ENCODE data around the gene DHX36. TPM values are rescaled to one million over a fixed set of nuclear protein-coding genes. Genes with fewer than 3 reads are reported as not detected.

DHX36 gene
- total and polyA plus RNA-seq, 10 donors, result 27.4 to 106 (median 70.8) TPM

DNA sequence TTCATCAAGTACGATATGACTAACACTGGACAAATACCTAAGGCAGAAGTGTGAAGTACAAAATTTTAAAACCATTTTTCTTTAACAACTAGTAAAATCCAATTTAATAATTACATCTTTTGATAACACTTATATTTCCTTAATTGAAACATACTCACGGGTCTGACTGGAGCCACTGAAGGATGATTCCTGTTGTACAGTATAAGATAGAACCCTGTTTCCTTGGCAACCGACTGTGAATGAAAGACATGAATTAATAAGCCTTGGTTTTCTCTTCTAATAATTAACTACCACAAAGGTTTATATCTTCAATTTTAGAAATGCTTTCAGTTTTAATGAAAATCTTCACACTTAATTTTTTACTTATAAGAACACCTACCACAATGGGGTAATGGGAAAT is 19.4 kb downstream of the DHX36 start:
- Histone ChIP-seq H3K36me3 (peaks cover 0 to 100% (median 72%) of the 10 kb centered on the region in 6 donors), H3K4me3 (no peak overlapping the region), H3K27me3 (replicated peaks in 1 of 7) (no peaks in the 10 kb centered on the region), H3K27ac (no peak overlapping the region), H3K9me3 (no peaks in the 10 kb centered on the region), H3K4me1 (peaks cover 0 to 12% (median 0%) of the 10 kb centered on the region in 6 donors)
- TF ChIP-seq, protein P1, sequence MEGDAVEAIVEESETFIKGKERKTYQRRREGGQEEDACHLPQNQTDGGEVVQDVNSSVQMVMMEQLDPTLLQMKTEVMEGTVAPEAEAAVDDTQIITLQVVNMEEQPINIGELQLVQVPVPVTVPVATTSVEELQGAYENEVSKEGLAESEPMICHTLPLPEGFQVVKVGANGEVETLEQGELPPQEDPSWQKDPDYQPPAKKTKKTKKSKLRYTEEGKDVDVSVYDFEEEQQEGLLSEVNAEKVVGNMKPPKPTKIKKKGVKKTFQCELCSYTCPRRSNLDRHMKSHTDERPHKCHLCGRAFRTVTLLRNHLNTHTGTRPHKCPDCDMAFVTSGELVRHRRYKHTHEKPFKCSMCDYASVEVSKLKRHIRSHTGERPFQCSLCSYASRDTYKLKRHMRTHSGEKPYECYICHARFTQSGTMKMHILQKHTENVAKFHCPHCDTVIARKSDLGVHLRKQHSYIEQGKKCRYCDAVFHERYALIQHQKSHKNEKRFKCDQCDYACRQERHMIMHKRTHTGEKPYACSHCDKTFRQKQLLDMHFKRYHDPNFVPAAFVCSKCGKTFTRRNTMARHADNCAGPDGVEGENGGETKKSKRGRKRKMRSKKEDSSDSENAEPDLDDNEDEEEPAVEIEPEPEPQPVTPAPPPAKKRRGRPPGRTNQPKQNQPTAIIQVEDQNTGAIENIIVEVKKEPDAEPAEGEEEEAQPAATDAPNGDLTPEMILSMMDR (IDR thresholded peaks at IDR 0.05 in 8 of 11, conservative IDR thresholded peaks at IDR 0.05 in 3 of 11), result no peak
- TF ChIP-seq POLR2A (IDR thresholded peaks at IDR 0.05), result no peak
- TF ChIP-seq POLR2AphosphoS5 (IDR thresholded peaks at IDR 0.05), result no peak
- intact Hi-C loops (cut with DNase I; ENCODE audit: low total_unique reads), result no loop called here
- 79 to 91% (median 86%) methylated on average over 3 of the region's 3 CpGs for WGBS, 5 donors
- no peak for DNase-seq

DNA sequence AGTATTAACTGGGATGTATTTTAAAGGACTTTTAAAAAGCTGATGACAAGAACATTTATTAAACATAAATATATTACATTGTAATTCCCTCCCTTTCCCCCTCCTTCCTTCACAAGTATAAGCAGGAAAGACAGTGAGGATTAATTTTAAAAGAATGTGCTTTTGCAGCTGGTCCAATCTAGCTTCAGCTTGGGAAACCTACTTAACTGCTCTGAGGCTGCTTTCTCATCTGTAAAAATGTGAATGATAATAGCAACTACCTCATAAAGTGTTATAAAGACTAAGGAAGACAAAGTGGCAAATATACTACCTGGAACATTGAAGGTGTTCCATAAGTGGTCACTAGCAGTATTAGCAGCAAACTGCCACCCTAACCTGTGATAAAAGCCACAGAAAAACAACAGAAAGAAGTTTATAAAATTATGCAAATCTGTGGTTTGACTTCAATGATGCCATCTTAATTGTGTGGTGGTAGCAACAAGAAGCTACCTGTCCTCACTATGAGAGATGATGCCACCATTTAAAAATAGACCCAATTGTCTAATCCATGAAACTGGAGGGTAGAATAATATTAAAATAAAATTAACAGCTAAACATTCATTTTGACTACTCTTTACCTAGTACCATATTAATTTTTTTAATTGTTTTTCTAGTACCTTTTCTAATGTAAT is 20.0 kb downstream of the DHX36 start:
- Histone ChIP-seq H3K9me3 (no peaks in the 10 kb centered on the region), H3K4me3 (no peak overlapping the region), H3K4me1 (peaks cover 0 to 12% (median 0%) of the 10 kb centered on the region in 6 donors), H3K27me3 (replicated peaks in 1 of 7) (no peaks in the 10 kb centered on the region), H3K36me3 (peaks cover 0 to 100% (median 76%) of the 10 kb centered on the region in 6 donors), H3K27ac (no peak overlapping the region)
- TF ChIP-seq POLR2AphosphoS5 (IDR thresholded peaks at IDR 0.05) (no peak), POLR2A (IDR thresholded peaks at IDR 0.05) (no peak)
- TF ChIP-seq, protein P1 (IDR thresholded peaks at IDR 0.05 in 8 of 11, conservative IDR thresholded peaks at IDR 0.05 in 3 of 11), result no peak
- no peak for DNase-seq
- intact Hi-C loops (cut with DNase I; ENCODE audit: low total_unique reads), result no loop called here

DNA sequence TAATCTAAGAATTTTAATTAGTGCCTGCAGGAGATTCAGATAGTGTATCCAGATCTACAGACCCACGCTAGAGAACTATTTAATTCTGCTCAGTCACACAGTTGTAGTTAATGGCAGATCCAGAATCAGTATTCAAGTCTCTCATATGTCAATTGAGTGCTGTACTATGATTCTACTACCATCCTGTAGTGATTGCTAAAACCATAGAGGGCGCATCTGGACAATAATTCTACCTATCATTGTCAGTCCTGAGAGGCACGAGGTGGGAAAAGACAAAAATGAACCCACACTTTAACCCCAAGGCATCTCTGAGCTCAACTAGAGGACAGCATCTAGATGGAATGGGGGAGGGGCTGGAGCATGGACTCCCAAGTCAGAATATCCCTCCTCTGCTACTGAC is 22.7 kb downstream of the DHX36 start:
- Histone ChIP-seq H3K9me3 (no peaks in the 10 kb centered on the region), H3K36me3 (peaks cover 0 to 100% (median 88%) of the 10 kb centered on the region in 6 donors), H3K4me1 (peaks cover 0 to 1% (median 0%) of the 10 kb centered on the region in 6 donors), H3K27me3 (replicated peaks in 1 of 7) (no peaks in the 10 kb centered on the region), H3K27ac (no peak overlapping the region), H3K4me3 (no peak overlapping the region)
- 91 to 94% (median 92%) methylated on average over 3 of the region's 3 CpGs for WGBS, 5 donors
- TF ChIP-seq, protein P1 (IDR thresholded peaks at IDR 0.05 in 8 of 11, conservative IDR thresholded peaks at IDR 0.05 in 3 of 11), result no peak
- TF ChIP-seq POLR2AphosphoS5 (IDR thresholded peaks at IDR 0.05), result no peak
- no peak for DNase-seq
- intact Hi-C loops (cut with DNase I; ENCODE audit: low total_unique reads), result no loop called here

DNA sequence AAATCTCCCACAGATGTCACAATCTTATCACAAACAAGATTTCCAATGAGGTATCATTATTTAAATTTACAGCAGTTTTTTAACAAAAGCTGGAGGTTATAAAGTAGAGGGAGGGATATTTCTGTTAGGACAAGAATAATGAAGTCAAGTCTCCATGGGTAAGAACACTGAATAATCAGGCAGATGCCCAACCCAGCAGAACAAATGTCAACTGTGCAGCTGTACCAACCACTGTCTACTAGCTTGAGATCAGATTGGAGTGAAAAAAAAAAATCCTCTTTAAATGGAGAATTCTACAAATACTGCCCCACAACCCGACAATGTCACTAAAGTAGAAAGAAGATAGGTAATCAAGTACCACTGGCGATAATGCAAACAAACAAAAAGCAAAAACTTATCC is 30.3 kb downstream of the DHX36 start:
- WGBS, 5 donors, result 92 to 97% (median 97%) methylated on average over 2 of the region's 2 CpGs
- no peak for DNase-seq
- intact Hi-C loops (cut with DNase I; ENCODE audit: low total_unique reads), result no loop called here
- Histone ChIP-seq H3K27me3 (replicated peaks in 1 of 7) (no peaks in the 10 kb centered on the region), H3K27ac (no peak overlapping the region), H3K9me3 (no peaks in the 10 kb centered on the region), H3K36me3 (peaks cover 2 to 100% (median 87%) of the 10 kb centered on the region in 6 donors), H3K4me1 (no peaks in the 10 kb centered on the region), H3K4me3 (no peak overlapping the region)
- TF ChIP-seq POLR2A (IDR thresholded peaks at IDR 0.05), result no peak
- TF ChIP-seq, protein P1 (IDR thresholded peaks at IDR 0.05 in 8 of 11, conservative IDR thresholded peaks at IDR 0.05 in 3 of 11), result no peak
- no peak for TF ChIP-seq POLR2AphosphoS5 (IDR thresholded peaks at IDR 0.05)
